Measurements from ENCODE around the gene BLTP3B.
A peak's percentile ranks its signal among the peaks of the same experiment; 100 is the strongest.
"Not testable (repeated sequence)": the region's sequence is repeated elsewhere in the genome, so short reads cannot be mapped to it uniquely, and the experiment has no call there.

The BLTP3B gene, protein sequence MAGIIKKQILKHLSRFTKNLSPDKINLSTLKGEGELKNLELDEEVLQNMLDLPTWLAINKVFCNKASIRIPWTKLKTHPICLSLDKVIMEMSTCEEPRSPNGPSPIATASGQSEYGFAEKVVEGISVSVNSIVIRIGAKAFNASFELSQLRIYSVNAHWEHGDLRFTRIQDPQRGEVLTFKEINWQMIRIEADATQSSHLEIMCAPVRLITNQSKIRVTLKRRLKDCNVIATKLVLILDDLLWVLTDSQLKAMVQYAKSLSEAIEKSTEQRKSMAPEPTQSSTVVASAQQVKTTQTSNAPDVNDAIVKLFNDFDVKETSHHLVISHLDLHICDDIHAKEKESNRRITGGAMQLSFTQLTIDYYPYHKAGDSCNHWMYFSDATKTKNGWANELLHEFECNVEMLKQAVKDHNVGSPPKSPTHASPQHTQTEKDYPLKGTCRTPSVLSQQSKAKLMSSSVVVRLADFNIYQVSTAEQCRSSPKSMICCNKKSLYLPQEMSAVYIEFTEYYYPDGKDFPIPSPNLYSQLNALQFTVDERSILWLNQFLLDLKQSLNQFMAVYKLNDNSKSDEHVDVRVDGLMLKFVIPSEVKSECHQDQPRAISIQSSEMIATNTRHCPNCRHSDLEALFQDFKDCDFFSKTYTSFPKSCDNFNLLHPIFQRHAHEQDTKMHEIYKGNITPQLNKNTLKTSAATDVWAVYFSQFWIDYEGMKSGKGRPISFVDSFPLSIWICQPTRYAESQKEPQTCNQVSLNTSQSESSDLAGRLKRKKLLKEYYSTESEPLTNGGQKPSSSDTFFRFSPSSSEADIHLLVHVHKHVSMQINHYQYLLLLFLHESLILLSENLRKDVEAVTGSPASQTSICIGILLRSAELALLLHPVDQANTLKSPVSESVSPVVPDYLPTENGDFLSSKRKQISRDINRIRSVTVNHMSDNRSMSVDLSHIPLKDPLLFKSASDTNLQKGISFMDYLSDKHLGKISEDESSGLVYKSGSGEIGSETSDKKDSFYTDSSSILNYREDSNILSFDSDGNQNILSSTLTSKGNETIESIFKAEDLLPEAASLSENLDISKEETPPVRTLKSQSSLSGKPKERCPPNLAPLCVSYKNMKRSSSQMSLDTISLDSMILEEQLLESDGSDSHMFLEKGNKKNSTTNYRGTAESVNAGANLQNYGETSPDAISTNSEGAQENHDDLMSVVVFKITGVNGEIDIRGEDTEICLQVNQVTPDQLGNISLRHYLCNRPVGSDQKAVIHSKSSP (N-terminal part only)

GRCh38 chr12:100142851-100143559 lies at the start of gene BLTP3B:
TSS of gene BLTP3B (minus strand) at chr12:100142874. CDS start at chr12:100142635, 239 bp downstream.
- TF ChIP-seq, protein P1, sequence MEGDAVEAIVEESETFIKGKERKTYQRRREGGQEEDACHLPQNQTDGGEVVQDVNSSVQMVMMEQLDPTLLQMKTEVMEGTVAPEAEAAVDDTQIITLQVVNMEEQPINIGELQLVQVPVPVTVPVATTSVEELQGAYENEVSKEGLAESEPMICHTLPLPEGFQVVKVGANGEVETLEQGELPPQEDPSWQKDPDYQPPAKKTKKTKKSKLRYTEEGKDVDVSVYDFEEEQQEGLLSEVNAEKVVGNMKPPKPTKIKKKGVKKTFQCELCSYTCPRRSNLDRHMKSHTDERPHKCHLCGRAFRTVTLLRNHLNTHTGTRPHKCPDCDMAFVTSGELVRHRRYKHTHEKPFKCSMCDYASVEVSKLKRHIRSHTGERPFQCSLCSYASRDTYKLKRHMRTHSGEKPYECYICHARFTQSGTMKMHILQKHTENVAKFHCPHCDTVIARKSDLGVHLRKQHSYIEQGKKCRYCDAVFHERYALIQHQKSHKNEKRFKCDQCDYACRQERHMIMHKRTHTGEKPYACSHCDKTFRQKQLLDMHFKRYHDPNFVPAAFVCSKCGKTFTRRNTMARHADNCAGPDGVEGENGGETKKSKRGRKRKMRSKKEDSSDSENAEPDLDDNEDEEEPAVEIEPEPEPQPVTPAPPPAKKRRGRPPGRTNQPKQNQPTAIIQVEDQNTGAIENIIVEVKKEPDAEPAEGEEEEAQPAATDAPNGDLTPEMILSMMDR (IDR thresholded peaks at IDR 0.05; ENCODE audit: low read length, missing control alignments): no peak
- peak; percentile 75 for DNase-seq (ENCODE audit: low read depth)
- peak within 1 kb of the TSS; percentile 94 for H3K4me3 ChIP-seq (replicated peaks; ENCODE audit: low read depth, low read length)

- TF ChIP-seq, protein P1 (IDR thresholded peaks at IDR 0.05; ENCODE audit: low read length, missing control alignments): no peak
- no peak for DNase-seq (ENCODE audit: low read depth)
- no peak overlapping the region for H3K4me3 ChIP-seq (replicated peaks; ENCODE audit: low read depth, low read length)
Measured at GRCh38 chr12:100189636-100190394, 47.1 kb upstream of the BLTP3B start.

GRCh38 chr12:100188888-100189635 lies 46.4 kb upstream of the BLTP3B start:
- not testable (repeated sequence) for H3K4me3 ChIP-seq (replicated peaks; ENCODE audit: low read depth, low read length); DNase-seq (ENCODE audit: low read depth)

- DNase-seq (ENCODE audit: low read depth): no peak
- TF ChIP-seq, protein P1 (IDR thresholded peaks at IDR 0.05; ENCODE audit: low read length, missing control alignments): no peak
- H3K4me3 ChIP-seq (replicated peaks; ENCODE audit: low read depth, low read length): no peak overlapping the region
Measured at GRCh38 chr12:100187857-100188519, 45.3 kb upstream of the BLTP3B start.

DNA sequence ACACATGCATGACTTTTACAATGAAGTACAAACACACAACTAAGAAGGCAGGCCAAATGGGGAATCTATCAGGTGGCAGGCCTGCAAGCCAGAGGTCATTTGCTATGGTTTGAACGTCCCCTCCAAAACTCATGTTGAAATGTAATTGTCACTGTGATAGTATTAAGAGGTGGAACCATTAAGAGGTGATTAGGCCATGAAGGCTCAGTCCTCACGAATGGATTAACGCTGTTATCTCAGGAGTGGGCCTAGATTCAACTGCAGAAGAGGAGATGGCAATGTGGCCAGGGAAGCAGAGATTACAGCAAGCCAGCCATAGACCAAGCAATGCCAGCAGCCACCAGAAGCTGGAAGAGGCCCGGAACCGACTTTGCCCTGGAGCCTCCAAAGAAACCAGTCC lies 44.4 kb upstream of the BLTP3B start:
- H3K4me3 ChIP-seq (replicated peaks; ENCODE audit: low read depth, low read length): no peak overlapping the region
- TF ChIP-seq, protein P1 (IDR thresholded peaks at IDR 0.05; ENCODE audit: low read length, missing control alignments): no peak
- DNase-seq (ENCODE audit: low read depth): no peak

- TF ChIP-seq, protein P1 (IDR thresholded peaks at IDR 0.05; ENCODE audit: low read length, missing control alignments): no peak
- DNase-seq (ENCODE audit: low read depth): peak; percentile 55
- H3K4me3 ChIP-seq (replicated peaks; ENCODE audit: low read depth, low read length): no peak overlapping the region
Measured at GRCh38 chr12:100186071-100186470, 43.4 kb upstream of the BLTP3B start.

All from fibroblast of pulmonary artery (primary cell).